GM21619 (cell line): Measurements from ENCODE around the gene ST3GAL3.
"Not testable (repeated sequence)": the region's sequence is repeated elsewhere in the genome, so short reads cannot be mapped to it uniquely, and the experiment has no call there.

Experiments
- ATAC-seq: cut with Tn5 transposase; IDR thresholded peaks from one replicate; pipeline ENCODE4 v1.9.1; 2021; ENCODE audit not compliant: unreplicated experiment

ST3GAL3 gene

GRCh38 chr1:43817304-43817939 is 110.1 kb downstream of the ST3GAL3 start:
- no peak for ATAC-seq

GRCh38 chr1:43818691-43819090 is 111.4 kb downstream of the ST3GAL3 start:
- ATAC-seq: no peak

GRCh38 chr1:43819357-43819756 is 112.0 kb downstream of the ST3GAL3 start:
- no peak for ATAC-seq

DNA sequence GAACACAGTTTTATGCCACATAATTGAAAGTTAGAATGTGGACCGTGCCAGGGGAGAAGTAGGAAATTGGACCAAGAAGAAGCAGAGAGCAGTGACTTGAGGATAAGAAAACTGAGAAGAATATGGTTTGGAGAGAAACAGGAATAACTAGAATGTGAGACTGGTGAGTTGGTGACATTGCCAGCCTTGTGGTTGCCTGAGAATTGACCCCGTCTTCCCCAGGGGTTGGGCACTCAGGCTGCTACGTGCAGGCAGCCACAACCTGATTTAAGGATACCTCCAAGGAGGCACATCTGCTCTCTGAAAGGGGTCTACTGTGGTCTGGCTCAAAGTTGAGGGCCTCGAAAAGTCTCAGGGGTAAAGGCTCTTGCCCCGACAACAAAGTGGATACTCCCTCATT is 114.1 kb downstream of the ST3GAL3 start:
- ATAC-seq: no peak

DNA sequence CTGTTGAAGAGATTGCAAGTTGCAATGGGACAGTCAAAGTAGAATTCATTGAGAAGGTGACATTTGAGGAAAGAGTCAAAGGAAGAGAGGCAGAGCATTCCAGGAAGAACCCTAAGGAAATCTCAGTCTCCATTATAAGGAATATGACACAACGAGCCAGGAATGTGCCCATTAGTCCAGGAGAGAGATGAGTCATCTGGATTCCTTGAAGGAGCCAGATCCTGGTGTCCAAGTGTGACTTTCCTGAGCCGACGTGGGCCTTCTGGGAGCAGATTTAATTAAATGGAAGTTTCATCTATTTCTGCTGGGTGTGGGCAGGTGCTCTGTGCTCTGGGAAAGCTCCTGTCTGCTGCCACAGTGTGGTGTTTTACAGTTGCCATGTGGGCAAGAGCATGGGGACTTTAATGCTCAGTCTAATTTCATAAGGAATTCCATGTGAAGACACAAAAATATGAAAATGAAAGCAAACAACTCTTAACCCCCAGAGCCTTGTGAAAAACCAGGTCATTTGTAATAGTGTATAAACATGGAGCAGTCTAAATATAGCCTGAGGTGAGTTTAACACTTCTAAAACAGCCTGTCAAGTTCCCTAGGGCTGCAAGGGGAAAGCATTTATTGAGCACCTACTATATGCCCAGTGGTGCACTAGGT is 114.8 kb downstream of the ST3GAL3 start:
- no peak for ATAC-seq

GRCh38 chr1:43824795-43825194 is 117.5 kb downstream of the ST3GAL3 start:
- no peak for ATAC-seq

DNA sequence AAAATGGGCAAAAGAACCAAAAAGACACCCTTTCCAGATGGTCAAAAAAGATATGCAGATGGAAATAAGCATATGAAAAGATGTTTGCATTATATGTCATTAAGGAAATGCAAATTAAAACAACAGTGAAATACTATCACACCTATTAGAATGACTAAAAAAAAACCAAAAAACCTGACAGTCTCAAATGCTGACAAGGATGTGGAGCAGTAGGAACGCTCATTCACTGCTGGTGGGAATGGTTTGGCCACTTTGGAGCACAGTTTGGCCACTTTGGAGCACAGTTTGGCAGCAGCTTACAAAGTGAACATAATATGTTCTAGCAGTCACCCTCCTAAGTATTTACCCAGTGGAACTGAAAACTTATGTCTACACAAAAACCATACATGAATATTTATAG is 121.2 kb downstream of the ST3GAL3 start:
- ATAC-seq: no peak

GRCh38 chr1:43830802-43831201 is 123.5 kb downstream of the ST3GAL3 start:
- no peak for ATAC-seq

DNA sequence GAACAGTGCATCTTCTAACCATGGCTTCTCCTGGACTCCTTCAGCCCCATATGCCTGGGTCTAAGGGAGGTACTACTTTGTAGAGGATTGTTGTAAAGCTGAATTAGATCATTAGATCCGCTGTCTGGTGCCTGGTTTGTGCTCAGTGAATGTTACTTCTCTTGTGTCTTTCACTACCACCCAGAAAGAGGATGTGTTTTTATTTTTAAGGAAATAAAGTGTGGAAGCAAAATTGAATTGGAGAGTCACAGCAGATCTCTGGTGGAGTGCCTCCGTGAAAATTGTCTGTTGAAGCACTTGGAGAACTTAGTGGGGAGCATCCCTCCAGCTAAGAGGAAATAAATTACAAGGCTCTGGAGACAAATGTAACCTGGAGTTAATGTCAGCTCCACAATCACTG is 124.5 kb downstream of the ST3GAL3 start:
- no peak for ATAC-seq

GRCh38 chr1:43832255-43832654 is 124.9 kb downstream of the ST3GAL3 start:
- ATAC-seq: peak; percentile 53

DNA sequence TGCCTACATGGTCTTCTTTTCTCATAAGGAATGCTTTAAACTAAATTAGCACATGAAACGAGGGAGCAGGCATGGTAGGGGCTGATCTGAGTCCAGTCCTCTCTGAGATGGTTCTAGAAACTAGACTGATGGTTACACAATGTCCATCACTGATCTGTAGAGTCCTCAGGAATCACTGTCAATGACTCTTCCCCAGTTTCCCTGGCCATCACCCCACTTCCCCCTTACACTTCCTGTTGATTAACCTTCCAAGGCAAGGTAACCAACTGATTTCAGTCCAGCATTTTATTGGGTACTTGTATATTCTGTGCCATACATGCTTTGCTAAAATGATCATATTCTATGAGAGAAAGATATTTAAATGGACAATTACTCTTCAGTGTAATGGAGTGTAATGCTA is 125.7 kb downstream of the ST3GAL3 start:
- ATAC-seq: no peak

GRCh38 chr1:43833902-43834279 is 126.6 kb downstream of the ST3GAL3 start:
- not testable (repeated sequence) for ATAC-seq

GRCh38 chr1:43834280-43835081 is 127.1 kb downstream of the ST3GAL3 start:
- no peak for ATAC-seq

- no peak for ATAC-seq
These were observed 128.0 kb downstream of the ST3GAL3 start for GRCh38 chr1:43835082-43836021.

GRCh38 chr1:43836267-43836951 is 129.1 kb downstream of the ST3GAL3 start:
- no peak for ATAC-seq

- no peak for ATAC-seq
These were observed 131.7 kb downstream of the ST3GAL3 start for GRCh38 chr1:43839056-43839455.

DNA sequence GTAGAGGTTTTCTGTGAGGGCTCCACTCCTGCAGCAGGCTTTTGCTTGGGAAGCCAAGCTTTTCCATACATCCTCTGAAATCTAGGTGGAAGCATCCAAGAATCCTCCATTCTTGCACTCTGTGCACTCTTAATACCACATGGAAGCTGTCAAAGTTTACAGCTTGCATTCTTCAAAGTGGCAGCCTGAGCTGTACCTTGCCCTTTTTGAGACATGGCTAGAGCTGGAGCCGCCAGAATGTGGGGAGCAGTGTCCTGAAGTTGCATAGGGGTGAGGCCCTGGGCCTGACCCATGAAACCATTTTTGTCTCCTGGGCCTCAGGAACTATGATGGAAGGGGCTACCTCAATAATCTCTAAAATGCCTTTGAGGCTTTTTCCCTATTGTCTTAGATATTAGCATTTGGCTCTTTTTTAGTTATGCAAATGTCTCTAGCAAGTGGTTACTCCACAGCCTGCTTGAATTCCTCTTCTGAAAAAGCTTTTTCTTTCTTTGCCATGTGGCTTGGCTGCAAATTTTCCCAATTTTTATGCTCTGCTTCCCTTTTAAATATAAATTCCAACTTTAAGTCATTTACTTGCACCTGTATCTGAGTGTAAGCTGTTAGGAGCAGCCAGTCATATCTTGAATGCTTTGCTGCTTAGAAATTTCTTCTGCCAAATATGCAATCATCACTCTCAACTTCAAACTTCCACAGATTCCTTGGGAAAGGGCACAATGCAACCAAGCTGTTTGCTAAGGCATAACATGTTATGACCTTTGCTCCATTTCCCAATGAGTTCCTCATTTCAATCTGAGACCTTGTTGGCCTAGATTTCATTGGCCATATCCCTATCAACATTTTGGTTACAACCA is 134.2 kb downstream of the ST3GAL3 start:
- ATAC-seq: no peak

GRCh38 chr1:43842175-43842498 is 134.8 kb downstream of the ST3GAL3 start:
- no peak for ATAC-seq

- no peak for ATAC-seq
These were observed 136.3 kb downstream of the ST3GAL3 start for GRCh38 chr1:43843684-43844083.

DNA sequence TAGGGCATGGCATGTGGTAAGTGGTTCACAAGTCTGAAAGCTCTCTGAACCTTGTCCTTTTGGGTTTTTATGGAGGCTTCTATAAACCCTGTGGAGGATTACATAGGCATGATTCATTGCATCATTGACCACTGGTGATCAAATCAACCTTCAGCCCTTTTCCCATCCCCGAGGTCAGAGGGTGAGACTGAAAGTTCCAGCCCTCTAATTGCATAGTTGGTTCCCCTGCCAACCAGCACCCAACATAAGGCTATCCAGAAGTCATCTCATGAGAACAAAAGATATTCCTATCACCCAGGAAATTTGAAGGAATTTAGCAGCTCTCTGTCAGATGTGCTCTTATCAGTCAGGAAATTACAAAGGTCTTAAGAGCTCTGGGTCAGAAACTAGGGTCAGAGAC is 136.8 kb downstream of the ST3GAL3 start:
- ATAC-seq: no peak
